Left colon (tissue), 2 donors: ENCODE measurements around the gene CD247. TPM values are rescaled to one million over a fixed set of nuclear protein-coding genes. Genes with fewer than 3 reads are reported as not detected.
A peak's percentile ranks its signal among the peaks of the same experiment; 100 is the strongest.

ENCODE experiments used
- ATAC-seq: fragments of 200-7000 bp; cut with Tn5 transposase; one replicate; pipeline ENCODE4 v1.9.1; 2020; ENCODE audit warnings: mild to moderate bottlenecking, moderate library complexity
- DNase-seq, 2 donors: peaks; one replicate each; pipeline ENCODE4 v3.0.0-alpha.2; 2020
- intact Hi-C, 2 donors: fragments of 100-400 bp; cut with DNase I in 1 of 2; cut with micrococcal nuclease in 1 of 2; formaldehyde crosslinking; loops; one replicate each; pipeline versions ENCODE4 v1.11.2 to v1.14.0; 2022; cut with DNase I, micrococcal nuclease
- total RNA-seq, 2 donors: library from RNA; stranded (reverse); fragmentation: NEBNext Ultra II Directional; extraction: Animal tissue kit (Norgen Biotek cat#: 25700); gene quantifications; one replicate each; pipeline ENCODE4 v1.2.1, GENCODE V29; 2021
- donor health status: DM: no; HTN: no; CAD: no.
- donor health status: DM: yes; HTN: yes; CAD: no.

Gene CD247
- total RNA-seq, 2 donors from 2014 or later: 2.0 to 5.2 TPM

DNA sequence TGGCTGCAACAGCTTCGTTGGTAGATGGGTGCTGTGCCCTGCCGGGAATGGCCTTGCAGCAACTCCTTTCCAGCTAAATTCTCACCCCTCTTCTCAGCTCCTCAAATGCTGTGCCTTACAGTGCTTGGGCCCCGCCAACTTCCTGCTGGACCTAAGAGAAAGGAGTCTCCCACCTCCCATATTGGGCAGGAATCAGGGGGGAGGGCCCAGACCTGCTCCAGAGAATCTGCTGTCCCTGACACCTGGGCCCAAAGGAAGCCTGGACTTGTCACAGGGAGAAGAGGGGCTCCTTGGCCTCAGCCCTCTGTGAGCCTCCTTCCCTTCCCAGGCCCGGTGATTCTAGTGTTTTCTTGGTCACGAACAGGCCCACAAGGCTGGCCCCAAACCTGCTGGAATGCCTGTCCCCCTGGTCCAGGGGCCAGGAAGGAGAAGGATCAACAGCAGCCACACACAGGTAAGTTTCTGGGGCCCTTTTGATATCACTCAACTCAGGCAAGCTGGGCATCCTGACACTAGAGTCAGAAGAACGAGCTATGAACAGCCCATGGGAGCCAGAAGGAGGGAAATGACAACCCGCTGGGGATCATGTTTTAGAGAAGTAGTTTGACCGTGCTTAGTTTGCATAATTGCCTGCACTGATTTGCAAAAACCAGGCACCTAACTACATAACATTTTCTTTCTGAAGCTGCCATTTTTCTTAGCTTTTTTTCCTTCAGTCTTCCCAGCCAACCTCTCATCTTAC is 86.2 kb downstream of the CD247 start:
- ATAC-seq (no peak), DNase-seq (no peak)
- intact Hi-C loops: no loop called here

- intact Hi-C loops: no loop called here
- no peak for ATAC-seq
- no peak for DNase-seq
Observed at GRCh38 chr1:167431261-167431908, 86.9 kb downstream of the CD247 start.

DNA sequence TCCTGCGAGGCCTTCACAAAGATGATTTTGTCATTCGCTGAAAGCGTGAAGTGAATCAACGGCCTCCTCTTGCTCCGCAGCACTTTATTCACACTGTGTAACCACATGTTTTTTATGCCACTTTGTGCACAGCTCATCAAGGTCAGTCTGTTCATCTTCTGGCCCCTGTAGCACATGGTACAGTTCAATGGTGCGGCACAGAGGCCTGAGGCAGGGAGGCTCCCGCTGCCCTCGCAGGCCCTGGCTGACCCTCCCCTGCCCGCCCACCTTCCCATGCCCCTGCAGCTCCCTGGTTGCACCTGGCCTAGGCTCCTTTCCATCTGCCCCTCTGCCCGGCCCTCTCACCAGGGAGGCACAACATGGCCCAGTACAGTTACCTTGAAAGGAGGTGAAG is 87.5 kb downstream of the CD247 start:
- ATAC-seq (no peak), DNase-seq (no peak)
- intact Hi-C loops: no loop called here

DNA sequence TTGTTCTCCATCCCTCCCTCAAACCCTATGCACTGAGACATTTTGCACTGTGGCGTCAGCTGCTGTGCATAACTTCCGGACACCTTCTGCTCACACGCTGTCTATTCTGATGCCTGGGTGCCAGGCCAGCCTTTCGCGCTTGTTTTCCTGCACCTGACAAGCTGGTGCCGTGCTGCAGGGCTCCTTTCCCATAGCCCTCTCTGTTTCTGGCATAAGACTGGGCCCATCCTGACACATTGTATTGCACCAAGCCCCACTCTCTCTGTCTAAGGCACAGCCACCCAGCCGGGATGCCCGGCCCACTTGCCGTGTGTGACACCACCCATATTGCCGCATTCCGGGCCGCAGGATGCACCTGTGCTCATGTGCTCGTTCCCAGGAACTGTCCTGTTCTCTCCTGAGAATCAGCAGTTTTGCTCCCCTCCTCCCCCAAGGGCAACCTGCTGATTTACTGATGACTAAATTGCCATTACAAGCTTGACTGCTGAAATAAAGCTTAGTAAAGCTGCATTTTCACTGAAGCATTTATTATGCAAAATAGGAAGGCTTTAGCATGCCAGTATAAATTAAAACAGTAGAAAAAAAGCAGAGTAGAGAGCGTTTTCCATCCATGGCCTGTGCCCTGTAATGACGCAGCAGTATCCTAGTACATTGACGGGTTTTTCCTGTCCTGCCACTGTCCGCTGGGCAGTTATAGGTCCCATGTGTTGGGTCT is 88.0 kb downstream of the CD247 start:
- no peak for DNase-seq
- intact Hi-C loops: no loop called here
- no peak for ATAC-seq

DNA sequence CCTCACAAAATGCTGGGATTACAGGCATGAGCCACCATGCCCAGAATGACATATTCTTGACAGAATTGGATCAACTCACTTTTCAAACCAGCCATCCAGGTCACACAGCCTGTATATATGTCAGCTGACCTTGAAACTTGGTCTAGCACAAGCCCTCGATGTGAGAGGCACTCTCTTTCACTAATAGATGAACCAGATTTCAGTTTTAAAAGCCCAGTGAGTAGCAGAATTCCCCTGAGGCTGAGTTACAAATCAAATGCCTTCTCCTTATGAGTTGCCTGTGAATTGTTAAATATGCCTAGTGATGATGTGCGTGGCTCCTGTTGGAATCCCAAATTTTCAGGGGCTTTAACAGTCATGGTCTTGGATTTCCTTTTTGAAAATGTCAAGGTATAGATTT is 88.7 kb downstream of the CD247 start:
- DNase-seq: no peak
- no peak for ATAC-seq
- intact Hi-C loops: no loop called here

GRCh38 chr1:167428395-167428794 is 89.9 kb downstream of the CD247 start:
- intact Hi-C loops: no loop called here
- ATAC-seq: no peak
- DNase-seq: no peak

DNA sequence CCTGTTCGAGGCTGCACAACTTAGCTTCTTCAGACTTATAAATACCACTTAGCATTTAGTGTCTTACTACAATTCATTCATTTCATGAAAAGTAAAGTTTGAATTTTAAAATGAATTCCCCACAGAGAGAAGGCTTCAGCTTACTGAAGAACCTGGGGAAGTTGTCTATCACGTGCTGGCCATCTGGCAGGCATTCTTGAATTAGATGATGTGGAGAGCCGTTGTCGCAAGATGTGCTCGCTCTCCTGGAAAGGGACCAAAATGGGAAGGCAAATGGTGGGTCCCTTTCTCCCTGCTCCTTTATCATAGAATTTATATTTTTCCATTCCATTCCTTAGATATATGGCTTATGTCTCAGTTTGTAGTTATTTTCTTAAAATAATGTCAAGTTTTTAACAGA is 90.5 kb downstream of the CD247 start:
- ATAC-seq (no peak), DNase-seq (no peak)
- intact Hi-C loops: no loop called here

GRCh38 chr1:167426716-167427115 is 91.6 kb downstream of the CD247 start:
- DNase-seq (no peak), ATAC-seq (no peak)
- intact Hi-C loops: no loop called here

- intact Hi-C loops: no loop called here
- DNase-seq: no peak
- ATAC-seq: no peak
Observed at GRCh38 chr1:167425482-167425881, 92.8 kb downstream of the CD247 start.

DNA sequence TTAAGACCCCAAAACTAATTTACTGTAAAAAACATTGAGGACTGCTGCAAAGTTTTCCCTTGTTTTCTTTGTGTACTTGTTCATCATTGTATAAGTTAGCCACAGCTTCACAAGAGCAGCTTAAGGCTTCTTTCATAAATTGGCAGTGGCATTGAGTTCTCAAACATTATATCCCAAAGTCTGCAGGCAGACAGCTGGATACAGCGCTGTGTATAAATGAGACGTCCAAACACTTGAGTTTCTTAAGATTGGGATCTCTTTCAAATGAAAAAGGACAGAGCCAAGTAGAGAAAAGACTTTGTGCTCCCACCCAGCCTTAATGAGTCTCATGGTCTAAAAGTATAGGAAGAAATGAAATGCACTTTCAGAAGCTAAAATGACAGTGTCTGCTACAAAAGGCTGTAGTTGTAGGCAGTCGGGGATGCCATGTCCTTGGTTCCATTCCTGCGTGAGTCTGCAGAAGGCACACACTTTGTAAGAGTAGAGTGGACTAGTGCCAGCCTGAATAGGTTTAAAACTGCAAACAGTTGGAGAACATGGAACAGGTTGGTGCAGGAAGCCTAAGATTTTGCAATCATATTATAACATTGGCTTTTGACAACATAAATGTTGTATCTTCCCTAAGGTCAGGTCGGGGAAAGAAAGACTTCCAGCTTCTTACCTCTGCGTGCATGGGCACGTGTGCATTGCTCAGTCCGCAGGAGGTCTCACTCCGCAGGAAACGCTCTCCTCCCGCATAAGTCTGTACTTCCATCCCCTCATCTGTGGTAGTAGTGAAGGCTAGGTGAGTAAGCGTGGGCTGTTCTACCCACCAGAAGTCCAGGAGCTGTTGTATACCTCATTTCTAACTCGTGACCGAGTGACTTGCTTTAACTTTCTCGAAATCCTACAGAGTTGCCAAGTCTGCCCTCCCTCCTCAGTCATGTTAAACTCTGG is 94.4 kb downstream of the CD247 start:
- DNase-seq (no peak), ATAC-seq (no peak)
- intact Hi-C loops: no loop called here

- no peak for ATAC-seq
- intact Hi-C loops: no loop called here
- no peak for DNase-seq
Observed at GRCh38 chr1:167420510-167420909, 97.8 kb downstream of the CD247 start.

DNA sequence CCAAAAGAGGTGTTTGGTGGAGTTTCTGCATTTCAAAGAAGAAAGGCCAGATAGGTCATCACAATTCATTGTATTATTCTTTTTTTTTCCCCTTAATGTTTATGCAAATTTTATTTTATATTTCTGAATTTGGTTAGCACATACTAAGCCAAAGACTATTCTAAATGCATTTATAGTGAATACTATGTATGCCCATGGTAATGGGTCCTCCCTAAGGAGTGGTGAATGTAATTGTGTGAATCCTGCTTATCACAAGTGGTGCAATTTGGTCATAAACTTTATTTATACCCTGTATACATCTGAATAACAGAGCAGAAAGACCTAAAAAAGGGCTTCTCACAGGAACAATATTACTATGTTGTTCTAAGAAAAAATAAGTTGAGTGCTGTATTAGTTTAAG is 99.1 kb downstream of the CD247 start:
- ATAC-seq: peak; percentile 30
- intact Hi-C loops: no loop called here

DNA sequence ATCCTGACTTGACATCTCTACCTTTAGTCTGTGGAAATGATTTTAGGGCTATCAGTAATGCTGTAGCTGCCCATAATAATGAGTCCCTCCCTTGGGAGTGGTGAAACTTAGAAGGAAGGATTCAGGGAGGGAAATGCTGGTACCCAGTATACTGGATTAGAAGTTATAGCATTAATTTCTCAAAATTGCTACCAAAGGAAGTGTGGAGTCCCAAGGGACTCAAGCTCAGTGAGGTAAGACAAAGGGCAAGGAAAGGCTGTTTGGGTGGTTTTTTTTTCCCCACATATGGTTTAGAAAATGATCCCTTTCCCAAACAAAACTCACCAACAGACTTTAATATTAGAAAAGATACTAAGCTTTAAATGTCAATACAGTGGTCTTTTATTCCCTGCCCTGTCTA is 99.9 kb downstream of the CD247 start:
- intact Hi-C loops: no loop called here
- DNase-seq (no peak), ATAC-seq (no peak)

More for the DNA sequence above, 99.1 kb downstream of the CD247 start:
- DNase-seq: no peak

DNA sequence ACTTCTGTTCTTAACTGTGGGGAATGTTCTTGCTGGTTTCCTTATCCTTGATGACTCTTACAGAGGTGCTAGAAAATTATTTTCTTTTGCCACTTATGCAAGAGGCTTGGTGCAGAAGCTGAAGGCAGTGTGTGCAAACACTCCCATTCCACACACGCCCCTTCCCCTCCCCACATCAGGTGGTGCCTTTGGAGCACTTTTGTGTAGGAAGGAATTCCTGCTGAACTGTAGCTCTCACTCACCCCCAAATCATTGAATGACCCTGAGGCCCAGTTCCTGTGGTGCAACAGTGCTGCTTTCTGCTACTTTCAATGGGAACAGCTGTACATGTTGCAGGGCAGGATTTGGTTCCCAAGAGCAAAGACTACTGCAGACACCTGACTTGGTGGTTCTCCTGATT is 101.8 kb downstream of the CD247 start:
- intact Hi-C loops: no loop called here
- no peak for DNase-seq
- no peak for ATAC-seq

DNA sequence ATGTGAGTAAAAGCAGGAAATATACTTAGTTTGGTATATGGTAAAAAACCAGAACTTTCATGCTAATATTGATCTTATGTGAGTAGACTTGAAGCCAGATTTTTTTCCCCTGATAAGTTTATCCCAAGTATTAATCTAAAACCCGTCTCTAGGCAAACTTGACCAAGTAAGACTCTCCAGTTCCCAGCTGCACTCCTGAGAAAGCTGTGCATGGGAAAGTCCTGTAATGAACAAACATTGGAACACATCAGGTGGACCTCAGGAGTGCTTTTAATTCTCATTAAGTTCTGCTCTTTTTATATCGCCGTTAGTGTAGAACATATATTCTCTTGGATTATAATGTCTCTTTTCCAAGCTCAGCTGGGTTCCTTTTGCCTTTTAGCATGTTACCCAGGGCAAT is 105.0 kb downstream of the CD247 start:
- intact Hi-C loops: no loop called here
- no peak for ATAC-seq
- DNase-seq: no peak

- no peak for ATAC-seq
- intact Hi-C loops: no loop called here
- no peak for DNase-seq
Observed at GRCh38 chr1:167412920-167413319, 105.4 kb downstream of the CD247 start.

DNA sequence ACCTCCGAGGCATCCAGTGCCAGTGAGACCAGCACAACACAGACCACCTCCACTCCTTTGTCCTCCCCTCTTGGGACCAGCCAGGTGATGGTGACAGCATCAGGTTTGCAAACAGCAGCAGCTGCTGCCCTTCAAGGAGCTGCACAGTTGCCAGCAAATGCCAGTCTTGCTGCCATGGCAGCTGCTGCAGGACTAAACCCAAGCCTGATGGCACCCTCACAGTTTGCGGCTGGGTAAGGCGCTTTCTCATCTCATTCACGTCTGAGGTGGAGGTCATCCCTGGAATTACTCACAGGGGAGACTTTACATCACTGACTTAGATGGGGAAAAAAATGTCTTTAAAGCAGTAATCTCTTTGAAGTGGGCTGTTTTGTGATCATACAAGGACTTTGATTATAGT is 106.3 kb downstream of the CD247 start:
- no peak for DNase-seq
- intact Hi-C loops: no loop called here
- ATAC-seq: no peak

DNA sequence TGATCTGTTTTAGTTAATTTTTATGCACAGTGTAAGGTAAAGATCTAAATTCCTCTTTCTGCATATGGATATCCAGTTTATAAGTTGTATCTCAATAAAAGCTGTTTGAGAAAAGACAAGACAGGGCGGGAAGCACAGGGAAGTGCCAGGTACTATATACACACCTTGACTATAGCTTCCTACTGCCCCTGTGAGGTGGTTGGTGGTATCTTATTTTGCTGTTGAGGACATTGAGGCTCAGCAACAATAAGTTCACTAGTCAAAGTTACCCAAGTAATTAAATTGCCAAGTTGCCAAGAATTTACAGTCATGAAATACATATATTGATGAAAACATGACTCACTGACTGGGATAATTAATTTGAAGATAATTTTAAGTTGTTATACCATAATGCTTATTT is 109.1 kb downstream of the CD247 start:
- peak; percentile 86 for ATAC-seq
- DNase-seq: no peak
- intact Hi-C loops: no loop called here

GRCh38 chr1:167408355-167408754 is 110.0 kb downstream of the CD247 start:
- no peak for DNase-seq
- intact Hi-C loops: no loop called here
- ATAC-seq: no peak
